Retinal pigment epithelial cell (primary cell): ENCODE results near the gene SPRN.

Experiments used
- DNase-seq: peaks from one replicate; pipeline ENCODE4 v3.0.0-alpha.2; 2010; ENCODE audit warnings: low read depth
- H3K4me3 ChIP-seq: 2 replicates; pipeline ENCODE4 v1.5.1; 2011; ENCODE audit warnings: mild to moderate bottlenecking, low read length, control low read depth, moderate library complexity
- TF ChIP-seq, protein P1 (sequence below): conservative IDR thresholded peaks from 2 replicates; pipeline ENCODE4 v1.5.1; 2011; ENCODE audit warnings: low read depth, low read length, control low read depth, inconsistent platforms

The SPRN gene

GRCh38 chr10:133383551-133383950 is 40.9 kb downstream of the SPRN start:
- TF ChIP-seq, protein P1, sequence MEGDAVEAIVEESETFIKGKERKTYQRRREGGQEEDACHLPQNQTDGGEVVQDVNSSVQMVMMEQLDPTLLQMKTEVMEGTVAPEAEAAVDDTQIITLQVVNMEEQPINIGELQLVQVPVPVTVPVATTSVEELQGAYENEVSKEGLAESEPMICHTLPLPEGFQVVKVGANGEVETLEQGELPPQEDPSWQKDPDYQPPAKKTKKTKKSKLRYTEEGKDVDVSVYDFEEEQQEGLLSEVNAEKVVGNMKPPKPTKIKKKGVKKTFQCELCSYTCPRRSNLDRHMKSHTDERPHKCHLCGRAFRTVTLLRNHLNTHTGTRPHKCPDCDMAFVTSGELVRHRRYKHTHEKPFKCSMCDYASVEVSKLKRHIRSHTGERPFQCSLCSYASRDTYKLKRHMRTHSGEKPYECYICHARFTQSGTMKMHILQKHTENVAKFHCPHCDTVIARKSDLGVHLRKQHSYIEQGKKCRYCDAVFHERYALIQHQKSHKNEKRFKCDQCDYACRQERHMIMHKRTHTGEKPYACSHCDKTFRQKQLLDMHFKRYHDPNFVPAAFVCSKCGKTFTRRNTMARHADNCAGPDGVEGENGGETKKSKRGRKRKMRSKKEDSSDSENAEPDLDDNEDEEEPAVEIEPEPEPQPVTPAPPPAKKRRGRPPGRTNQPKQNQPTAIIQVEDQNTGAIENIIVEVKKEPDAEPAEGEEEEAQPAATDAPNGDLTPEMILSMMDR: no peak
- H3K4me3 ChIP-seq: no peak overlapping the region

DNA sequence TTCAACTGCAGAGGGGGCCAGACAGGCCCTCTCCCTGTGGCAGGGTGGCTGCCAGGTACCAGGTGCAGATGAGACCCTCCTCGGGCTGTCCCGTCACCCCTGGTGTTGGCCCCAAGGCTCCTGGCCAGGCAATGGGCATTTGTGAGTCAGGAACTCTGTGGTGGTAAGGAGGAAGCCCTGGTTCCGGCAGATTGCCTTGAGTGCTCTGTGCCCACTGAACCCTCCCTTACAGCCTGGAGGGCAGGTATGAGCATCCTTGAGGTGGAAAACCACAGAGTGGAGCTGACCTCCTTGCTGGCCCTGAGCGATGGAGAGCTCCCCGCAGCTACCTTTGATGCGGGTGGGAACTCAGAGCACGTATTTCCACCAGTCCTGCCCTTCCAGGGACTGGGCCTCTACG is 43.4 kb downstream of the SPRN start:
- TF ChIP-seq, protein P1: no peak
- H3K4me3 ChIP-seq: no peak overlapping the region
- no peak for DNase-seq

More at GRCh38 chr10:133383551-133383950, 40.9 kb downstream of the SPRN start:
- no peak for DNase-seq

GRCh38 chr10:133379801-133380666 is 44.4 kb downstream of the SPRN start:
- no peak for DNase-seq
- TF ChIP-seq, protein P1: no peak
- peak overlapping the region; percentile 46 for H3K4me3 ChIP-seq

GRCh38 chr10:133379152-133379800 is 45.1 kb downstream of the SPRN start, which contains the start of gene PAOX:
TSS of gene PAOX (plus strand) at chr10:133379262. CDS start at chr10:133379317, 55 bp downstream.
- H3K4me3 ChIP-seq: peak within 1 kb of the TSS; percentile 71
- TF ChIP-seq, protein P1: no peak
- no peak for DNase-seq

GRCh38 chr10:133378251-133379096 is 46.0 kb downstream of the SPRN start:
- no peak for DNase-seq
- TF ChIP-seq, protein P1: no peak
- peak overlapping the region; percentile 71 for H3K4me3 ChIP-seq

DNA sequence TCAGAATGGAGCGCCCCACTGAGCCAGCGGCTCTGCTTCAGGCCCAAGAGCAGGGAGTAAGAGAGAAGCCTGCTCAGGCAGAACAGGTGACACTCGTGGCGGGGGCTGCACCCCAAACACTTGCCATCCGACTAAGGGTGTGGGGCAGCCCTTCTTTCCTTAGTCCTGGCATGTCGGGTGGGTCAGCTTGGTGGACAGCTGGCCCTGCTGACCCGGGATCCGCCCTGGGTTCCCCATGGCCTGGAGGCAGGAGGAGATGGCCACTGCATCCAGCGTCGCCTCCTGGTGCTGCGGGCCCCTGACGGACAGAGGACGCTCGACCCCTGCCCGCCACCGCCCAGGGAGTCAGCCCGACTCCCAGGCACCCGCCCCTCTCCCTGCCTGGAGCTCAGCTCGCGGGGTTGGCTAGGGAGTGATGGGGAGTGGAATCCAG is 46.6 kb downstream of the SPRN start:
- TF ChIP-seq, protein P1: no peak
- peak overlapping the region; percentile 71 for H3K4me3 ChIP-seq
- no peak for DNase-seq
